Measurements from ENCODE around the gene ROGDI. TPM values are rescaled to one million over a fixed set of nuclear protein-coding genes. Genes with fewer than 3 reads are reported as not detected.

The ROGDI gene
- total and polyA plus RNA-seq, 2 of the 13 experiments (the other 11 are each of a cell fraction or from before 2014, with no cell fraction given) = 19.2 to 42.1 TPM

DNA sequence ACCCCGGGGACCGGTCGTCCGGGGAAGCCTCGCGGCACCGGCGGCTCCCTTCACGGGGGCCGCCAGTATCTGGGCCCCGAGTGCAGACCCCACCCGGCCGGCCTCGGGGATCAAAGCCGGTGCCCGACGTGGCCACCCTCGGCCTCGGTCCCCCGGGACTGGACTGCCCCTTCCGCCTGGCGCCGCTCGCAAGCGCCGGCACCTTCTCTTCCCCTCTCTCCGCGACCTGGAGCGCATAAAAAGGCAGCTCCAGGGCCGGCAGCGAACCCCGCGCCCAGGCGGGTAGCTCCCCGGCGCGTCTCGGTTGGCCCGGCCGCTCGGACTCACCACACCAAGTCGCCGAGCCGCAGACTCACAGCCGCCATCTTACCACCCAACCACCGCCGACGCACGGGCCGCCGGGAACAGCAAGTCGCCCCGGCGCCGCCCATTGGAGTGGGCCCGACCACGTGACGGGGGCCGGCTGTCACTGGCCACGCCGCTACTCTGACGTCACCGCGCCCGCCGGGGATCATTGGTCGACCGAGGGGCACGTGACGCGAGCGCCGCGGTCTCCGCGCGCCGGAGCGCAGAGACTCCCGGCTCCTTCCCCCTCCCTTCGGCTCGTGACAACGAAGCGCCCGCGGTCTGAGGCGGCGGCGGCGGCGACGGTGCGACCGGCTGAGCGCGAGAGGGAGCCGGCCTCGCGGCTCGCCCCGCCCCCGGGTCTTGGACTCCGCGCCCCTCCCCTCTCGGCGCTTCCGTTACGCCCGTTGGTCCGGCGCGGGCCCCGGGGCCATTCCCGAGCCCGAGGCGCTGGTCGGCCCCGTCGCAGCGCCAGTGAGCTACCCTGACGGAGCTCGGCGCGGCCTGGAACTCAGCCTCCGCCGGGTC lies 44.7 kb upstream of the ROGDI start, which contains the start of the genes GLYR1 and UBN1 (continued):
- TF ChIP-seq, protein P1, sequence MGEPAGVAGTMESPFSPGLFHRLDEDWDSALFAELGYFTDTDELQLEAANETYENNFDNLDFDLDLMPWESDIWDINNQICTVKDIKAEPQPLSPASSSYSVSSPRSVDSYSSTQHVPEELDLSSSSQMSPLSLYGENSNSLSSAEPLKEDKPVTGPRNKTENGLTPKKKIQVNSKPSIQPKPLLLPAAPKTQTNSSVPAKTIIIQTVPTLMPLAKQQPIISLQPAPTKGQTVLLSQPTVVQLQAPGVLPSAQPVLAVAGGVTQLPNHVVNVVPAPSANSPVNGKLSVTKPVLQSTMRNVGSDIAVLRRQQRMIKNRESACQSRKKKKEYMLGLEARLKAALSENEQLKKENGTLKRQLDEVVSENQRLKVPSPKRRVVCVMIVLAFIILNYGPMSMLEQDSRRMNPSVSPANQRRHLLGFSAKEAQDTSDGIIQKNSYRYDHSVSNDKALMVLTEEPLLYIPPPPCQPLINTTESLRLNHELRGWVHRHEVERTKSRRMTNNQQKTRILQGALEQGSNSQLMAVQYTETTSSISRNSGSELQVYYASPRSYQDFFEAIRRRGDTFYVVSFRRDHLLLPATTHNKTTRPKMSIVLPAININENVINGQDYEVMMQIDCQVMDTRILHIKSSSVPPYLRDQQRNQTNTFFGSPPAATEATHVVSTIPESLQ (CRISPR knock-in tag; conservative IDR thresholded peaks at IDR 0.05) = no peak
- TF ChIP-seq DMAP1 (CRISPR knock-in tag; IDR thresholded peaks at IDR 0.05) (peak; percentile 64; the same call in 1 of the 2 replicates), ZNF720 (CRISPR knock-in tag; IDR thresholded peaks at IDR 0.05) (no peak), SMAD9 (CRISPR knock-in tag; IDR thresholded peaks at IDR 0.05) (no peak), ZBTB38 (CRISPR knock-in tag; IDR thresholded peaks at IDR 0.05) (0 out of 2 replicates have a peak, but pooled peaks have one; percentile 46), KLF9 (CRISPR knock-in tag; IDR thresholded peaks at IDR 0.05; ENCODE audit: low read depth) (no peak), SP4 (CRISPR knock-in tag; IDR thresholded peaks at IDR 0.05) (peak; percentile 80), ZNF709 (CRISPR knock-in tag; IDR thresholded peaks at IDR 0.05) (peak; percentile 61), HNRNPL (IDR thresholded peaks at IDR 0.05; ENCODE audit: low read depth, low read length) (no peak), NRL (CRISPR knock-in tag; IDR thresholded peaks at IDR 0.05; ENCODE audit: borderline replicate concordance) (no peak), BORCS8-MEF2B (CRISPR knock-in tag; IDR thresholded peaks at IDR 0.05) (peak; percentile 16), PRMT3 (CRISPR knock-in tag; IDR thresholded peaks at IDR 0.05; ENCODE audit: borderline replicate concordance, low read depth) (no peak), TP53 (CRISPR knock-in tag; conservative IDR thresholded peaks at IDR 0.05) (no peak; the same call in 1 of the 2 replicates), ZNF737 (CRISPR knock-in tag; IDR thresholded peaks at IDR 0.05; ENCODE audit: borderline replicate concordance) (no peak), POGZ (CRISPR knock-in tag; IDR thresholded peaks at IDR 0.05) (peak; percentile 78), SNAPC2 (CRISPR knock-in tag; IDR thresholded peaks at IDR 0.05) (peak; percentile 57; the same call in 1 of the 2 replicates)
- TF ChIP-seq, protein P2, sequence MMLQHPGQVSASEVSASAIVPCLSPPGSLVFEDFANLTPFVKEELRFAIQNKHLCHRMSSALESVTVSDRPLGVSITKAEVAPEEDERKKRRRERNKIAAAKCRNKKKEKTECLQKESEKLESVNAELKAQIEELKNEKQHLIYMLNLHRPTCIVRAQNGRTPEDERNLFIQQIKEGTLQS (CRISPR knock-in tag; IDR thresholded peaks at IDR 0.05) = no peak
- TF ChIP-seq, protein P3, sequence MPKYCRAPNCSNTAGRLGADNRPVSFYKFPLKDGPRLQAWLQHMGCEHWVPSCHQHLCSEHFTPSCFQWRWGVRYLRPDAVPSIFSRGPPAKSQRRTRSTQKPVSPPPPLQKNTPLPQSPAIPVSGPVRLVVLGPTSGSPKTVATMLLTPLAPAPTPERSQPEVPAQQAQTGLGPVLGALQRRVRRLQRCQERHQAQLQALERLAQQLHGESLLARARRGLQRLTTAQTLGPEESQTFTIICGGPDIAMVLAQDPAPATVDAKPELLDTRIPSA (CRISPR knock-in tag; IDR thresholded peaks at IDR 0.05; ENCODE audit: borderline replicate concordance) = no peak; the same call in 1 of the 2 replicates
- TF ChIP-seq, protein P4, sequence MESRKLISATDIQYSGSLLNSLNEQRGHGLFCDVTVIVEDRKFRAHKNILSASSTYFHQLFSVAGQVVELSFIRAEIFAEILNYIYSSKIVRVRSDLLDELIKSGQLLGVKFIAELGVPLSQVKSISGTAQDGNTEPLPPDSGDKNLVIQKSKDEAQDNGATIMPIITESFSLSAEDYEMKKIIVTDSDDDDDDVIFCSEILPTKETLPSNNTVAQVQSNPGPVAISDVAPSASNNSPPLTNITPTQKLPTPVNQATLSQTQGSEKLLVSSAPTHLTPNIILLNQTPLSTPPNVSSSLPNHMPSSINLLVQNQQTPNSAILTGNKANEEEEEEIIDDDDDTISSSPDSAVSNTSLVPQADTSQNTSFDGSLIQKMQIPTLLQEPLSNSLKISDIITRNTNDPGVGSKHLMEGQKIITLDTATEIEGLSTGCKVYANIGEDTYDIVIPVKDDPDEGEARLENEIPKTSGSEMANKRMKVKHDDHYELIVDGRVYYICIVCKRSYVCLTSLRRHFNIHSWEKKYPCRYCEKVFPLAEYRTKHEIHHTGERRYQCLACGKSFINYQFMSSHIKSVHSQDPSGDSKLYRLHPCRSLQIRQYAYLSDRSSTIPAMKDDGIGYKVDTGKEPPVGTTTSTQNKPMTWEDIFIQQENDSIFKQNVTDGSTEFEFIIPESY (CRISPR knock-in tag; IDR thresholded peaks at IDR 0.05) = no peak
- TF ChIP-seq, protein P5, sequence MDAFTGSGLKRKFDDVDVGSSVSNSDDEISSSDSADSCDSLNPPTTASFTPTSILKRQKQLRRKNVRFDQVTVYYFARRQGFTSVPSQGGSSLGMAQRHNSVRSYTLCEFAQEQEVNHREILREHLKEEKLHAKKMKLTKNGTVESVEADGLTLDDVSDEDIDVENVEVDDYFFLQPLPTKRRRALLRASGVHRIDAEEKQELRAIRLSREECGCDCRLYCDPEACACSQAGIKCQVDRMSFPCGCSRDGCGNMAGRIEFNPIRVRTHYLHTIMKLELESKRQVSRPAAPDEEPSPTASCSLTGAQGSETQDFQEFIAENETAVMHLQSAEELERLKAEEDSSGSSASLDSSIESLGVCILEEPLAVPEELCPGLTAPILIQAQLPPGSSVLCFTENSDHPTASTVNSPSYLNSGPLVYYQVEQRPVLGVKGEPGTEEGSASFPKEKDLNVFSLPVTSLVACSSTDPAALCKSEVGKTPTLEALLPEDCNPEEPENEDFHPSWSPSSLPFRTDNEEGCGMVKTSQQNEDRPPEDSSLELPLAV (CRISPR knock-in tag; conservative IDR thresholded peaks at IDR 0.05; ENCODE audit: low read depth) = no peak
- TF ChIP-seq, protein P6, sequence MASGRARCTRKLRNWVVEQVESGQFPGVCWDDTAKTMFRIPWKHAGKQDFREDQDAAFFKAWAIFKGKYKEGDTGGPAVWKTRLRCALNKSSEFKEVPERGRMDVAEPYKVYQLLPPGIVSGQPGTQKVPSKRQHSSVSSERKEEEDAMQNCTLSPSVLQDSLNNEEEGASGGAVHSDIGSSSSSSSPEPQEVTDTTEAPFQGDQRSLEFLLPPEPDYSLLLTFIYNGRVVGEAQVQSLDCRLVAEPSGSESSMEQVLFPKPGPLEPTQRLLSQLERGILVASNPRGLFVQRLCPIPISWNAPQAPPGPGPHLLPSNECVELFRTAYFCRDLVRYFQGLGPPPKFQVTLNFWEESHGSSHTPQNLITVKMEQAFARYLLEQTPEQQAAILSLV (CRISPR knock-in tag; IDR thresholded peaks at IDR 0.05; ENCODE audit: borderline replicate concordance) = peak; percentile 18; the same call in 1 of the 2 replicates
